ENCODE measurements around the gene ELAVL2.

Gene ELAVL2

GRCh38 chr9:23801523-23801922 is 24.5 kb downstream of the ELAVL2 start:
- DNase-seq (ENCODE audit: low read depth), result no peak
- no peak for TF ChIP-seq CTCF (IDR thresholded peaks at IDR 0.05; ENCODE audit: low read length, missing control alignments)
- H3K4me3 ChIP-seq (replicated peaks; ENCODE audit: low read depth, low read length), result no peak overlapping the region

- no peak for DNase-seq (ENCODE audit: low read depth)
- TF ChIP-seq CTCF (IDR thresholded peaks at IDR 0.05; ENCODE audit: low read length, missing control alignments), result no peak
- no peak overlapping the region for H3K4me3 ChIP-seq (replicated peaks; ENCODE audit: low read depth, low read length)
Observed at GRCh38 chr9:23799521-23799920, 26.5 kb downstream of the ELAVL2 start.

- no peak for TF ChIP-seq CTCF (IDR thresholded peaks at IDR 0.05; ENCODE audit: low read length, missing control alignments)
- no peak overlapping the region for H3K4me3 ChIP-seq (replicated peaks; ENCODE audit: low read depth, low read length)
- no peak for DNase-seq (ENCODE audit: low read depth)
Observed at GRCh38 chr9:23798325-23798724, 27.7 kb downstream of the ELAVL2 start.

- DNase-seq (ENCODE audit: low read depth), result no peak
- H3K4me3 ChIP-seq (replicated peaks; ENCODE audit: low read depth, low read length), result no peak overlapping the region
- TF ChIP-seq CTCF (IDR thresholded peaks at IDR 0.05; ENCODE audit: low read length, missing control alignments), result no peak
Observed at GRCh38 chr9:23796209-23796608, 29.8 kb downstream of the ELAVL2 start.

- H3K4me3 ChIP-seq (replicated peaks; ENCODE audit: low read depth, low read length), result no peak overlapping the region
- DNase-seq (ENCODE audit: low read depth), result no peak
- no peak for TF ChIP-seq CTCF (IDR thresholded peaks at IDR 0.05; ENCODE audit: low read length, missing control alignments)
Observed at GRCh38 chr9:23790351-23791260, 35.4 kb downstream of the ELAVL2 start.

GRCh38 chr9:23789529-23790254 is 36.3 kb downstream of the ELAVL2 start:
- H3K4me3 ChIP-seq (replicated peaks; ENCODE audit: low read depth, low read length), result no peak overlapping the region
- DNase-seq (ENCODE audit: low read depth), result no peak
- no peak for TF ChIP-seq CTCF (IDR thresholded peaks at IDR 0.05; ENCODE audit: low read length, missing control alignments)

Data from fibroblast of pulmonary artery (primary cell).